Measurements from ENCODE around the gene PHF14. TPM values are rescaled to one million over a fixed set of nuclear protein-coding genes. Genes with fewer than 3 reads are reported as not detected.

PHF14 gene
- total and polyA plus RNA-seq, 2 experiments from 2014 or later, result 72.0 to 87.9 TPM

DNA sequence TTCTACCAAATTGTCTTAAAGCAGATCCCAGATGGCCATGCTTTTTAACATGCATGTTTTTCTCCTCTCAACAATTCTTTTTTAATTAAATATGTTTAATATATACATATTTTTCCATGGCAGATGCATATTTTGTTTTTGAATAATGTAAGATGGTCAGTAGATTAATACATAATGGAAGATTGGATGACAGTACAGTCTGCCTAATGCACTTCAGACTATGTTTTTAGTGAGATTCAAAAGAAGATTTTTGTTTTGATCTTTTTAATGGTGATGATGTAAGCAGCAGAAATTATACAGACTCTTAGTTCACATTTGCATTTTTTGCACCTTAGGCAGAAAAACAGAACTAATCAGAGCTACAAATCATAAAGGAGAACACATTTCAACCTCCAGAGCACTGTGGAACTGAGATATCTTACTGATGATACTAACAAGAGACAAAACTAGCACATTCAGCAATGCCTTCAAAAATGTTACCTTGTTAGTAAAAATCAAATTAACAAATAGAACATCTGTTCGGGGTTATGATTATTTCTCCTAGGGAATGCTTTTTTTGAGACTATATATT, 203.4 kb downstream of the PHF14 start:
- no peak overlapping the region for H3K4me3 ChIP-seq
- H3K4me1 ChIP-seq (ENCODE audit: insufficient read depth), result no peaks in the 10 kb centered on the region
- DNase-seq (ENCODE audit: low spot score), result no peak
- H3K27me3 ChIP-seq (ENCODE audit: insufficient read depth), result peaks cover 20% of the 10 kb centered on the region
- Mint-ChIP-seq H3K4me1 (no peaks in the 10 kb centered on the region), H3K27me3 (ENCODE audit: insufficient read depth, low read depth, poor library complexity) (no peaks in the 10 kb centered on the region), H3K4me3 (no peak overlapping the region), H3K36me3 (ENCODE audit: low read depth) (no peaks in the 10 kb centered on the region), H3K27ac (no peak overlapping the region), H3K9me3 (no peaks in the 10 kb centered on the region)
- no peaks in the 10 kb centered on the region for H3K9me2 ChIP-seq (ENCODE audit: insufficient read depth)
- no peak for TF ChIP-seq NANOG (IDR thresholded peaks at IDR 0.05; ENCODE audit: borderline replicate concordance)
- H2AFZ ChIP-seq, result no peak overlapping the region
- no peak for ATAC-seq
- H3K27ac ChIP-seq (ENCODE audit: low read depth), result no peak overlapping the region
- peaks cover 6% of the 10 kb centered on the region; the same call in 1 of the 2 replicates for H4K20me1 ChIP-seq (replicated peaks; ENCODE audit: insufficient read depth)
- H3F3A ChIP-seq (replicated peaks; ENCODE audit: low read depth), result no peaks in the 10 kb centered on the region
- no peaks in the 10 kb centered on the region for H3K36me3 ChIP-seq (ENCODE audit: insufficient read depth)
- no peak overlapping the region for H3K4me2 ChIP-seq
- H3K79me2 ChIP-seq (replicated peaks; ENCODE audit: insufficient read depth), result no peaks in the 10 kb centered on the region

GRCh38 chr7:11177793-11178192, 204.1 kb downstream of the PHF14 start:
- no peaks in the 10 kb centered on the region for H3K4me1 Mint-ChIP-seq
- DNase-seq (ENCODE audit: low spot score) (no peak), ATAC-seq (no peak)
- H3K27ac Mint-ChIP-seq, result no peak overlapping the region
- no peaks in the 10 kb centered on the region for H3K79me2 ChIP-seq (replicated peaks; ENCODE audit: insufficient read depth)
- H3K27me3 ChIP-seq (ENCODE audit: insufficient read depth), result peaks cover 27% of the 10 kb centered on the region
- no peaks in the 10 kb centered on the region for H3K9me3 Mint-ChIP-seq
- no peaks in the 10 kb centered on the region for H3K4me1 ChIP-seq (ENCODE audit: insufficient read depth)
- H3K4me3 Mint-ChIP-seq, result no peak overlapping the region
- no peaks in the 10 kb centered on the region; the same call in 2 of the 3 replicates for H3K36me3 Mint-ChIP-seq (ENCODE audit: low read depth)
- no peak overlapping the region for H3K27ac ChIP-seq (ENCODE audit: low read depth)
- H3K27me3 Mint-ChIP-seq (ENCODE audit: insufficient read depth, low read depth, poor library complexity), result peaks cover 5% of the 10 kb centered on the region
- no peaks in the 10 kb centered on the region for H3K36me3 ChIP-seq (ENCODE audit: insufficient read depth)
- no peak overlapping the region for H3K4me2 ChIP-seq
- H3K9me2 ChIP-seq (ENCODE audit: insufficient read depth), result no peaks in the 10 kb centered on the region
- no peak overlapping the region for H3K4me3 ChIP-seq
- H4K20me1 ChIP-seq (replicated peaks; ENCODE audit: insufficient read depth), result peaks cover 6% of the 10 kb centered on the region; the same call in 1 of the 2 replicates
- H3F3A ChIP-seq (replicated peaks; ENCODE audit: low read depth), result no peaks in the 10 kb centered on the region
- no peak overlapping the region for H2AFZ ChIP-seq
- TF ChIP-seq POLR2AphosphoS5 (IDR thresholded peaks at IDR 0.05; ENCODE audit: low read depth), result no peak
- no peak for TF ChIP-seq ZNF331 (CRISPR knock-in tag; IDR thresholded peaks at IDR 0.05; ENCODE audit: low read depth)
- no peak for TF ChIP-seq REST (IDR thresholded peaks at IDR 0.05; ENCODE audit: unreplicated experiment)
- no peak for TF ChIP-seq CTCF (conservative IDR thresholded peaks at IDR 0.05; ENCODE audit: low read depth in 2 of 2)
- TF ChIP-seq CREB1 (CRISPR knock-in tag; IDR thresholded peaks at IDR 0.05; ENCODE audit: low read depth), result no peak
- no peak for TF ChIP-seq JUNB (IDR thresholded peaks at IDR 0.05; ENCODE audit: unreplicated experiment)
- no peak for TF ChIP-seq ZNF114 (CRISPR knock-in tag; IDR thresholded peaks at IDR 0.05)
- TF ChIP-seq STAT1 (IDR thresholded peaks at IDR 0.05; ENCODE audit: unreplicated experiment), result no peak
- TF ChIP-seq EZH2phosphoT487 (IDR thresholded peaks at IDR 0.05; ENCODE audit: unreplicated experiment), result no peak
- no peak for TF ChIP-seq EZH2 (IDR thresholded peaks at IDR 0.05; ENCODE audit: low read depth, unreplicated experiment)
